ENCODE results near the gene GAA.

Gene GAA

DNA sequence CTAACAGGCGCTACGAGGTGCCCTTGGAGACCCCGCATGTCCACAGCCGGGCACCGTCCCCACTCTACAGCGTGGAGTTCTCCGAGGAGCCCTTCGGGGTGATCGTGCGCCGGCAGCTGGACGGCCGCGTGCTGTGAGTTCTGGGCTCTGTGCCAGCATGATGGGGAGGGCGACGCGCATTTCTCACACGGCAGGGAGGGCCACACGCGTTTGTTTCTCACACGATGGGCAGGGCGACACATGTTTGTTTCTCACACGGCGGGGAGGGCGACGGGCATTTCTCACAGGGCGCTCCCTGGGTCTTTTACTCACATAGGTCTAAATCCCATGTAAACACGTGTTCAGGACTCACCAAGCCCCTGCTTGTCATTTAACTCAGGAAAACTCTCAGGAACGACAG lies 4.4 kb downstream of the GAA start:
- no peak overlapping the region for H3K4me3 ChIP-seq
- peak overlapping the region in 4 of 11 experiments; percentile 7 to 18 (median 11); a peak in 1 of 22 replicates for H3K4me2 ChIP-seq
- peaks cover 14 to 30% (median 27%) of the 10 kb centered on the region in 10 experiments for H3K4me1 ChIP-seq
- H3K27me3 ChIP-seq: no peaks in the 10 kb centered on the region
- TF ChIP-seq Cebpa-rat (IDR thresholded peaks at IDR 0.05): no peak
- H3K9me3 ChIP-seq (replicated peaks in 1 of 11): no peaks in the 10 kb centered on the region
- H3K36me3 ChIP-seq: peaks cover 0 to 74% (median 0%) of the 10 kb centered on the region in 11 experiments; a peak in 6 of 22 replicates
- H3K9ac ChIP-seq: no peak overlapping the region
- H4K20me1 ChIP-seq: peaks cover 0 to 75% (median 4%) of the 10 kb centered on the region in 11 experiments; a peak in 7 of 22 replicates
- H3K27ac ChIP-seq: no peak overlapping the region

DNA sequence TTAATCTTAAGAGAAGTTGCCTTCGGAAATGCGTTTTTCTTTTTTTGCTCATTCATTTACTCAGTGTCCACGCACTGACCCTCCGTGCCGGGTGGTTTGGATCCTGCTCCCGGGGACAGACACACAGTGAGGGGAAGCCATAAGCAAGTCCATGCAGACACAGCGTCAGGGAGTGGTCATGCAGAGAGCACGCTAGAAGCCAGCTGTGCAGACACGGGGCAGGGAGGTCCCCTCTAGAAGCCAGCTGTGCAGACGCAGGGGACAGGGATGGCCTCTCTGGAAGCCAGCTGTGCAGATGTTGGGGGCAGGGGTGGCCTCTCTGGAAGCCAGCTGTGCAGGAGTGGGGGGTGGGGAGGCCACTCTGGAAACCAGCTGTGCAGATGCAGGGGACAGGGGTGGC lies 4.8 kb downstream of the GAA start:
- Histone ChIP-seq H3K4me2 (peak overlapping the region in 4 of 11 experiments; percentile 7 to 18 (median 11); a peak in 1 of 22 replicates), H3K4me3 (no peak overlapping the region), H3K9me3 (replicated peaks in 1 of 11) (no peaks in the 10 kb centered on the region), H3K4me1 (peaks cover 12 to 28% (median 24%) of the 10 kb centered on the region in 10 experiments), H3K9ac (no peak overlapping the region), H3K36me3 (peaks cover 0 to 79% (median 0%) of the 10 kb centered on the region in 11 experiments; a peak in 6 of 22 replicates), H3K27me3 (no peaks in the 10 kb centered on the region), H3K27ac (no peak overlapping the region), H4K20me1 (peaks cover 0 to 75% (median 4%) of the 10 kb centered on the region in 11 experiments; a peak in 7 of 22 replicates)
- no peak for TF ChIP-seq Cebpa-rat (IDR thresholded peaks at IDR 0.05)

- Histone ChIP-seq H3K9ac (no peak overlapping the region), H4K20me1 (peaks cover 0 to 75% (median 6%) of the 10 kb centered on the region in 11 experiments; a peak in 11 of 22 replicates), H3K36me3 (peaks cover 0 to 82% (median 0%) of the 10 kb centered on the region in 11 experiments; a peak in 6 of 22 replicates), H3K9me3 (replicated peaks in 1 of 11) (no peaks in the 10 kb centered on the region), H3K27ac (no peak overlapping the region), H3K4me3 (no peak overlapping the region), H3K4me2 (no peak overlapping the region; a peak in 1 of 22 replicates), H3K4me1 (peaks cover 12 to 32% (median 24%) of the 10 kb centered on the region in 10 experiments), H3K27me3 (no peaks in the 10 kb centered on the region)
- no peak for TF ChIP-seq Cebpa-rat (IDR thresholded peaks at IDR 0.05)
These were observed 5.4 kb downstream of the GAA start for GRCh38 chr17:80106751-80107150.

DNA sequence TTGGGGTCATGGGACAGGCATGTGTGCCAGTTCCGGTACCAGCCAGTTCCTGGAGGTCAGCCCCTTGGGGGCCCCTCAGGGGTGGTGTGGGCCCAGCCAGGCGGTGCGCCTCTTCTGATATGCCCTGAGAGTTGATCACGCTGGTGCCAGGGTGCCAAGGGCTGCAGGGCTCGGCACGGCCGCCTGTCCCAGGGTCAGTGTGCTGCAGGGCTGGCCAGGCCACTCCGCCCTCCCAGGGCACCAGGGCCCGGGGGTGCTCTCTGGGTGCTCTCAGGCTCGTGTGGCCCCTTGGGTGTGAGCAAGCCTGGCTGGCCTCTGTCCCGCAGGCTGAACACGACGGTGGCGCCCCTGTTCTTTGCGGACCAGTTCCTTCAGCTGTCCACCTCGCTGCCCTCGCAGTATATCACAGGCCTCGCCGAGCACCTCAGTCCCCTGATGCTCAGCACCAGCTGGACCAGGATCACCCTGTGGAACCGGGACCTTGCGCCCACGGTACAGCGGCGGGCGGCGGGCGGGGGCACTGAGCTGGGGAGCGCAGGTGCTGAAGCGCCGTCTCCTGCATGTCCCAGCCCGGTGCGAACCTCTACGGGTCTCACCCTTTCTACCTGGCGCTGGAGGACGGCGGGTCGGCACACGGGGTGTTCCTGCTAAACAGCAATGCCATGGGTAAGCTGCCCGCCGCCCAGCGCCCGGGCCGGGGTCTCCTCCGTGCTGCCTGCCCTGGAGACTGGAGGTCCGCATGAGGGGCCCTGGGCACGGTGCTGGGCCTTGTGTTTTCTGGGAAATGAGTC lies 6.0 kb downstream of the GAA start:
- no peak overlapping the region for H3K9ac ChIP-seq
- H3K4me1 ChIP-seq: peaks cover 13 to 32% (median 25%) of the 10 kb centered on the region in 10 experiments
- no peak overlapping the region for H3K27ac ChIP-seq
- H4K20me1 ChIP-seq: peaks cover 0 to 77% (median 10%) of the 10 kb centered on the region in 11 experiments; a peak in 15 of 22 replicates
- no peak overlapping the region for H3K4me3 ChIP-seq
- H3K27me3 ChIP-seq: 0 out of 22 replicates have a peak, but pooled peaks cover 0 to 2% (median 0%) of the 10 kb centered on the region in 11 experiments
- peaks cover 0 to 89% (median 0%) of the 10 kb centered on the region in 11 experiments; a peak in 6 of 22 replicates for H3K36me3 ChIP-seq
- no peaks in the 10 kb centered on the region for H3K9me3 ChIP-seq (replicated peaks in 1 of 11)
- H3K4me2 ChIP-seq: no peak overlapping the region
- TF ChIP-seq Cebpa-rat (IDR thresholded peaks at IDR 0.05): no peak

- Histone ChIP-seq H3K36me3 (peaks cover 0 to 95% (median 0%) of the 10 kb centered on the region in 11 experiments; a peak in 6 of 22 replicates), H3K4me3 (no peak overlapping the region), H4K20me1 (peaks cover 0 to 70% (median 19%) of the 10 kb centered on the region in 11 experiments; a peak in 15 of 22 replicates), H3K9ac (no peak overlapping the region), H3K4me1 (peaks cover 16 to 33% (median 24%) of the 10 kb centered on the region in 10 experiments), H3K27me3 (peaks cover 0 to 8% (median 0%) of the 10 kb centered on the region in 11 experiments; a peak in 1 of 22 replicates), H3K4me2 (no peak overlapping the region), H3K27ac (no peak overlapping the region), H3K9me3 (replicated peaks in 1 of 11) (no peaks in the 10 kb centered on the region)
- no peak for TF ChIP-seq Cebpa-rat (IDR thresholded peaks at IDR 0.05)
These were observed 6.9 kb downstream of the GAA start for GRCh38 chr17:80108036-80108971.

GRCh38 chr17:80109066-80109660 lies 7.8 kb downstream of the GAA start:
- peaks cover 0 to 8% (median 0%) of the 10 kb centered on the region in 11 experiments; a peak in 1 of 22 replicates for H3K27me3 ChIP-seq
- peaks cover 0 to 2% (median 0%) of the 10 kb centered on the region in 11 experiments; a peak in 3 of 22 replicates for H3K9me3 ChIP-seq (replicated peaks in 1 of 11)
- H3K27ac ChIP-seq: no peak overlapping the region
- peaks cover 0 to 96% (median 0%) of the 10 kb centered on the region in 11 experiments; a peak in 6 of 22 replicates for H3K36me3 ChIP-seq
- peaks cover 18 to 41% (median 26%) of the 10 kb centered on the region in 10 experiments for H3K4me1 ChIP-seq
- H3K4me3 ChIP-seq: no peak overlapping the region
- H3K9ac ChIP-seq: no peak overlapping the region
- H3K4me2 ChIP-seq: no peak overlapping the region
- TF ChIP-seq Cebpa-rat (IDR thresholded peaks at IDR 0.05): no peak
- H4K20me1 ChIP-seq: peaks cover 0 to 61% (median 19%) of the 10 kb centered on the region in 11 experiments; a peak in 15 of 22 replicates

GRCh38 chr17:80109713-80110446 lies 8.5 kb downstream of the GAA start:
- peaks cover 0 to 54% (median 19%) of the 10 kb centered on the region in 11 experiments; a peak in 14 of 22 replicates for H4K20me1 ChIP-seq
- no peak overlapping the region for H3K9ac ChIP-seq
- no peak overlapping the region for H3K27ac ChIP-seq
- no peak overlapping the region for H3K4me3 ChIP-seq
- peaks cover 0 to 8% (median 0%) of the 10 kb centered on the region in 11 experiments; a peak in 2 of 22 replicates for H3K27me3 ChIP-seq
- H3K4me2 ChIP-seq: no peak overlapping the region
- H3K9me3 ChIP-seq (replicated peaks in 1 of 11): peaks cover 2 to 9% (median 3%) of the 10 kb centered on the region in 11 experiments; a peak in 21 of 22 replicates
- H3K4me1 ChIP-seq: peaks cover 15 to 47% (median 25%) of the 10 kb centered on the region in 10 experiments
- no peak for TF ChIP-seq Cebpa-rat (IDR thresholded peaks at IDR 0.05)
- peaks cover 0 to 96% (median 0%) of the 10 kb centered on the region in 11 experiments; a peak in 6 of 22 replicates for H3K36me3 ChIP-seq
